Thyroid gland (tissue), 4 donors: ENCODE measurements around the gene MFAP4.

ENCODE experiments used
- POLR2A ChIP-seq, 2 donors: fragments of 450-650 bp; IDR thresholded peaks; one replicate each; pipeline ENCODE4 v1.6.1; 2017; ENCODE audit warnings: antibody characterized with exemption in 2 of 2, mild to moderate bottlenecking in 2 of 2, moderate library complexity in 1 of 2
- TF ChIP-seq, protein P1 (sequence below), 6 experiments: fragments of 200-600 bp in 3 of 6; fragments of 450-650 bp in 3 of 6; sonication (generic) in 3 of 6; IDR thresholded peaks; one replicate each; pipeline ENCODE4 v1.5.1; 2016 to 2019; ENCODE audit warnings: antibody characterized with exemption in 6 of 6, mild to moderate bottlenecking in 2 of 6, inconsistent platforms in 1 of 6, moderate library complexity in 1 of 6

DNA sequence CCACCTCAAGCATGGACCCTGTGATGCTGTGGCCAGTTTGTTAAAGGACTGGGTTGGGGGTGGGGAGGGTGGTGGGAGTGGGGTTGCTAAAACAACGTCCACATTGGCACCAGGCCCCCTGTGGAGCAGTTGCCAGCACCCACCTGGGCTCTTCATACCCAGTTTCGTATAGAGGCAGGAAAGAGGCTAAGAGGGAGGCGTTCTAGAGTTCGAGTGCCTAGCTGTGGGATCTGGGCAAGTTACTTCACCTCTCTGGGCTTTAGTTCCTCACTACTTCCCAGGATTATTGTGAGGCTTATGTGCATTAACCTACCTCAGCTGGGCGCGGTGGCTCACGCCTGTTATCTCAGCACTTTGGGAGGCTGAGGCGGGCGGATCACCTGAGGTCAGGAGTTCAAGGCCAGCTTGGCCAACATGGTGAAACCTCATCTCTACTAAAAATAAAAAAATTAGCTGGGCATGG lies 1.4 kb downstream of the MFAP4 start:
- TF ChIP-seq, protein P1, sequence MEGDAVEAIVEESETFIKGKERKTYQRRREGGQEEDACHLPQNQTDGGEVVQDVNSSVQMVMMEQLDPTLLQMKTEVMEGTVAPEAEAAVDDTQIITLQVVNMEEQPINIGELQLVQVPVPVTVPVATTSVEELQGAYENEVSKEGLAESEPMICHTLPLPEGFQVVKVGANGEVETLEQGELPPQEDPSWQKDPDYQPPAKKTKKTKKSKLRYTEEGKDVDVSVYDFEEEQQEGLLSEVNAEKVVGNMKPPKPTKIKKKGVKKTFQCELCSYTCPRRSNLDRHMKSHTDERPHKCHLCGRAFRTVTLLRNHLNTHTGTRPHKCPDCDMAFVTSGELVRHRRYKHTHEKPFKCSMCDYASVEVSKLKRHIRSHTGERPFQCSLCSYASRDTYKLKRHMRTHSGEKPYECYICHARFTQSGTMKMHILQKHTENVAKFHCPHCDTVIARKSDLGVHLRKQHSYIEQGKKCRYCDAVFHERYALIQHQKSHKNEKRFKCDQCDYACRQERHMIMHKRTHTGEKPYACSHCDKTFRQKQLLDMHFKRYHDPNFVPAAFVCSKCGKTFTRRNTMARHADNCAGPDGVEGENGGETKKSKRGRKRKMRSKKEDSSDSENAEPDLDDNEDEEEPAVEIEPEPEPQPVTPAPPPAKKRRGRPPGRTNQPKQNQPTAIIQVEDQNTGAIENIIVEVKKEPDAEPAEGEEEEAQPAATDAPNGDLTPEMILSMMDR (IDR thresholded peaks at IDR 0.05): no peak
- TF ChIP-seq POLR2A (IDR thresholded peaks at IDR 0.05): no peak
